Transverse colon (tissue), 4 donors: ENCODE measurements around the gene CDH13. TPM values are rescaled to one million over a fixed set of nuclear protein-coding genes. Genes with fewer than 3 reads are reported as not detected.

ENCODE experiments used
- DNase-seq: peaks from one replicate; pipeline ENCODE4 v3.0.0-alpha.2; 2019
- H3K27ac ChIP-seq, 4 donors: fragments of 200-600 bp; sonication (generic); 2 replicates each; pipeline ENCODE4 v1.5.1; 2016 to 2018; ENCODE audit warnings: inconsistent platforms in 4 of 4
- H3K27me3 ChIP-seq: fragments of 200-600 bp; sonication (generic); 2 replicates; pipeline ENCODE4 v1.5.1; 2017; ENCODE audit warnings: inconsistent platforms
- H3K36me3 ChIP-seq, 4 donors: fragments of 200-600 bp; sonication (generic); 2 replicates each; pipeline ENCODE4 v1.5.1; 2017 to 2019; ENCODE audit warnings: inconsistent platforms in 4 of 4
- H3K4me1 ChIP-seq, 4 donors: fragments of 200-600 bp; sonication (generic); 2 replicates each; pipeline ENCODE4 v1.5.1; 2017 to 2020; ENCODE audit warnings: inconsistent platforms in 4 of 4
- H3K4me3 ChIP-seq, 4 donors: fragments of 200-600 bp; sonication (generic); 1 replicate in 1 of 4; 2 replicates in 3 of 4; pipeline versions ENCODE4 v1.5.1 to v1.6.1; 2017 to 2019; ENCODE audit warnings: inconsistent platforms in 4 of 4
- H3K9me3 ChIP-seq, 2 donors: fragments of 200-600 bp; sonication (generic); 2 replicates each; pipeline ENCODE4 v1.5.1; 2017 to 2019; ENCODE audit warnings: inconsistent platforms in 2 of 2
- EP300 ChIP-seq: sonication (generic); formaldehyde crosslinking; IDR thresholded peaks from one replicate; pipeline ENCODE4 v1.6.1; 2017; ENCODE audit warnings: antibody characterized with exemption, low read depth
- POLR2A ChIP-seq: fragments of 450-650 bp; IDR thresholded peaks from one replicate; pipeline ENCODE4 v1.6.1; 2016; ENCODE audit warnings: antibody characterized with exemption, mild to moderate bottlenecking, moderate library complexity
- POLR2AphosphoS5 ChIP-seq, 3 donors: sonication (generic); formaldehyde crosslinking; IDR thresholded peaks; one replicate each; pipeline ENCODE4 v1.6.1; 2016; ENCODE audit warnings: antibody characterized with exemption in 3 of 3
- WGBS, 2 donors: methylation state at CpG; one replicate each; pipeline ENCODE4 v1.1.5; 2018; ENCODE audit warnings: low coverage in 1 of 2; 5-methylcytosine and 5-hydroxymethylcytosine counted together
- in situ Hi-C, 4 donors: fragments of 200-750 bp; cut with MboI; loops; one replicate each; pipeline versions ENCODE4 v1.15.0 to v1.15.1; 2017; ENCODE audit warnings: low sequenced_read_pairs in 3 of 4, low pct_ligation_motif_present in 1 of 4, low pct_unique_long_range_greater_than_20kb in 1 of 4
- intact Hi-C: fragments of 100-400 bp; cut with DNase I; formaldehyde crosslinking; loops from one replicate; pipeline ENCODE4 v1.15.1; 2023; ENCODE audit warnings: low total_unique reads
- total RNA-seq, 4 donors: library from RNA; depleted of rRNA; stranded (reverse); fragments of >200 nt; gene quantifications; one replicate each; pipeline ENCODE4 v1.1.0, GENCODE V29; 2016
- TF ChIP-seq, protein P1 (sequence below), 5 experiments: fragments of 200-600 bp in 3 of 5; fragments of 450-650 bp in 2 of 5; sonication (generic) in 3 of 5; IDR thresholded peaks; 1 replicate in 2 of 5; 2 replicates in 3 of 5; pipeline ENCODE4 v1.5.1; 2016 to 2017; ENCODE audit warnings: antibody characterized with exemption in 5 of 5, inconsistent platforms in 3 of 5, mild to moderate bottlenecking in 2 of 5, moderate library complexity in 1 of 5

The CDH13 gene
- total RNA-seq, 4 donors from 2014 or later, result 3.8 to 28.1 (median 5.8) TPM

- H3K4me1 ChIP-seq, result peaks cover 0 to 4% (median 3%) of the 10 kb centered on the region in 4 donors
- no peaks in the 10 kb centered on the region for H3K36me3 ChIP-seq
- intact Hi-C loops, result no loop called here
- H3K4me3 ChIP-seq, result no peak overlapping the region
- no peaks in the 10 kb centered on the region for H3K9me3 ChIP-seq
- WGBS, 2 donors, result 71 to 72% methylated on average over 3 to 13 of the region's 13 CpGs
- no peak for DNase-seq
- TF ChIP-seq POLR2AphosphoS5 (IDR thresholded peaks at IDR 0.05) (no peak), POLR2A (no peak), EP300 (no peak)
- TF ChIP-seq, protein P1, sequence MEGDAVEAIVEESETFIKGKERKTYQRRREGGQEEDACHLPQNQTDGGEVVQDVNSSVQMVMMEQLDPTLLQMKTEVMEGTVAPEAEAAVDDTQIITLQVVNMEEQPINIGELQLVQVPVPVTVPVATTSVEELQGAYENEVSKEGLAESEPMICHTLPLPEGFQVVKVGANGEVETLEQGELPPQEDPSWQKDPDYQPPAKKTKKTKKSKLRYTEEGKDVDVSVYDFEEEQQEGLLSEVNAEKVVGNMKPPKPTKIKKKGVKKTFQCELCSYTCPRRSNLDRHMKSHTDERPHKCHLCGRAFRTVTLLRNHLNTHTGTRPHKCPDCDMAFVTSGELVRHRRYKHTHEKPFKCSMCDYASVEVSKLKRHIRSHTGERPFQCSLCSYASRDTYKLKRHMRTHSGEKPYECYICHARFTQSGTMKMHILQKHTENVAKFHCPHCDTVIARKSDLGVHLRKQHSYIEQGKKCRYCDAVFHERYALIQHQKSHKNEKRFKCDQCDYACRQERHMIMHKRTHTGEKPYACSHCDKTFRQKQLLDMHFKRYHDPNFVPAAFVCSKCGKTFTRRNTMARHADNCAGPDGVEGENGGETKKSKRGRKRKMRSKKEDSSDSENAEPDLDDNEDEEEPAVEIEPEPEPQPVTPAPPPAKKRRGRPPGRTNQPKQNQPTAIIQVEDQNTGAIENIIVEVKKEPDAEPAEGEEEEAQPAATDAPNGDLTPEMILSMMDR (IDR thresholded peaks at IDR 0.05), result no peak
- H3K27ac ChIP-seq, result no peak overlapping the region
- in situ Hi-C loops, result no loop called here
- H3K27me3 ChIP-seq, result no peaks in the 10 kb centered on the region
Measured at GRCh38 chr16:83830769-83831455, 1204.1 kb downstream of the CDH13 start.

DNA sequence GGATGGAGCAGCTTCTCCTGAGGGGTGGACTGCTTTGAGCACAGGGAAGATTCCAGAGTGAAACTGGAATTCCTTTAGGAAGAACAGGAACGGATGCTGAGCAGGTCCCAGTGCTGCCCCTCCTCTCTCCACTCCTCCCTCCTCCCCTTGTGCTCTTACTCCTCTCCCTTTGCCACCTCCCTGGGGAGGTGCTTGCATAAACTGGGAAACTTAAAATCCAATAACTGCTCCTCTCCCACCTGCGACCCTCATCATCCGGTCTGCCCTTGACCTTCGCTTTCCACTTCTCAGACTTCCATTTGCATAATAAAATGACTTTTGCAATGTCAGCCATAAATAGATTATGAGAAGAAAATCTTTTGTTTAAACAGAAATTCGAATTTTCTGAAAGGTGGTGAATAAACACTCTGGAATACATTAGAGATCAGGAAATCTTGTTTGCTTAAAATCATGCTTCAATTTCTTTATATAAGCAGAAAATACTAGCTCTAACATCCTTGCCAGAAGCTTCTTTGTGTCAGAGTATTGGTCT, 1204.8 kb downstream of the CDH13 start:
- 50 to 52% methylated on average over 4 to 5 of the region's 5 CpGs for WGBS, 2 donors
- Histone ChIP-seq H3K27me3 (no peaks in the 10 kb centered on the region), H3K4me3 (no peak overlapping the region), H3K9me3 (no peaks in the 10 kb centered on the region), H3K36me3 (no peaks in the 10 kb centered on the region), H3K4me1 (peaks cover 0 to 3% (median under 1%) of the 10 kb centered on the region in 4 donors), H3K27ac (no peak overlapping the region)
- in situ Hi-C loops, result no loop called here
- no peak for DNase-seq
- TF ChIP-seq POLR2A, result no peak
- no peak for TF ChIP-seq EP300
- TF ChIP-seq, protein P1 (IDR thresholded peaks at IDR 0.05), result no peak
- TF ChIP-seq POLR2AphosphoS5 (IDR thresholded peaks at IDR 0.05), result no peak
- intact Hi-C loops, result no loop called here

- in situ Hi-C loops (no loop called here), intact Hi-C loops (no loop called here)
- Histone ChIP-seq H3K4me3 (no peak overlapping the region), H3K27ac (no peak overlapping the region), H3K4me1 (peaks cover 0 to 3% (median 0%) of the 10 kb centered on the region in 4 donors), H3K27me3 (no peaks in the 10 kb centered on the region), H3K36me3 (no peaks in the 10 kb centered on the region), H3K9me3 (no peaks in the 10 kb centered on the region)
- 100% methylated on average over 2 of the region's 2 CpGs; no CpG with 5 or more reads in 1 of the 2 donors for WGBS, 2 donors
- TF ChIP-seq POLR2AphosphoS5 (IDR thresholded peaks at IDR 0.05), result no peak
- TF ChIP-seq, protein P1 (IDR thresholded peaks at IDR 0.05), result no peak
- TF ChIP-seq POLR2A, result no peak
- no peak for TF ChIP-seq EP300
- no peak for DNase-seq
Measured at GRCh38 chr16:83833921-83834320, 1207.2 kb downstream of the CDH13 start.

DNA sequence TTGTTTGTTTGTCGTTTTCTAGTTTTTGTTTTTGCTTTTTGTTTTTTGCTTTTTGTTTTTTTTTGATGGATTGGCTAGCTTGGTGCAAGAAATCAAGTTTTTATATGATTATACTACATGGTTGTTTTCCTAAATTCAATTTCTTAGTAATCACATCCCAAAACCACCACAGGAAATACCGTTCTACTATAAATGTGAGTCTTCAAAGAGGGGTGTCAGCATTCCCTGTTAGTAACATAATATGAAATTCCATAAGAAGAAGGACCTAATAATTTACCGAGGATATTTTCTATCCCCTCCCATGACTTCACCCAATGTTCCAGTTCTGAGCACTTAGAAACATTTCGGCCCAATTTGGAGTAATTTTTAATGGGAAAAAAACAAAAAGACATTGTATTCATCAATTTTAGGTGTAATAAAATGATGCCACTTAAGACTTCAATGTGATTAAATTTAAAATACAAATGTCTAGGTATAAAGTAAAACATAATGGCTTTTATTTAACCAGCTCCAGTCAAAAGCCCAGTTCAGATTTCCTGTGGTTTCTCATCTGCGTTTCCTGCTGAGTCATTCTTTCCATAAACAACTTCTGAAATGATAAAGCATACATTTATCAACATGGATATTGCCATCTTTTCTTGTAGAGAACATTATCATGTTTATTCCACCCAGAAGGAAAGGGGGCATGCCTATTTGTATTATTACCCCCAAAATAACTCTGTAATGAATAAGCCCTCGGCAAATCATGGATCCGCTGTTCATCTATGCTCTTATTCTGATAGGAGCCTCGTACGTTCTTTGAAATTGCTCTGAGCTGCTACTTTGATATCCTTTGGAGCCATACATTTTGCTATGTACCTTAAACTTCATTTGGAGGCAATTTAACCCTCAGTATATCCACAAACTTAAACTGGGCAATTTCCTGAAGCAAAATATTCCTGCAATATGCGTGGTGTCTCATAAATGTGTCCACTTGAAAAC, 1209.1 kb downstream of the CDH13 start:
- TF ChIP-seq, protein P1 (IDR thresholded peaks at IDR 0.05), result no peak
- TF ChIP-seq POLR2A (no peak), EP300 (no peak), POLR2AphosphoS5 (IDR thresholded peaks at IDR 0.05) (no peak)
- intact Hi-C loops (no loop called here), in situ Hi-C loops (no loop called here)
- Histone ChIP-seq H3K4me3 (no peak overlapping the region), H3K9me3 (no peaks in the 10 kb centered on the region), H3K27me3 (no peaks in the 10 kb centered on the region), H3K4me1 (peaks cover 0 to 3% (median 0%) of the 10 kb centered on the region in 4 donors), H3K27ac (no peak overlapping the region), H3K36me3 (no peaks in the 10 kb centered on the region)
- 47 to 60% methylated on average over 9 to 10 of the region's 10 CpGs for WGBS, 2 donors
- no peak for DNase-seq
